Activated naive CD4-positive, alpha-beta T cell treated with anti-CD3 and anti-CD28 coated beads, Interleukin-2, amount 10 ng/mL, durations not matched to agents 7 days and 5 days (primary cell): ENCODE measurements around the gene TRAM2.

Experiments
- CTCF ChIA-PET: fragments of 350-600 bp; sonication (Branson Sonifier 250); formaldehyde crosslinking; loops from one replicate; lab custom pipeline; 2021; ENCODE audit warnings: antibody characterized with exemption; lab: Charles Lee
- DNase-seq: peaks from one replicate; pipeline ENCODE4 v3.0.0-alpha.2; 2020
- H3K27ac Mint-ChIP-seq: one replicate; pipeline ENCODE4 v1.8.0; 2021; ENCODE audit warnings: mild to moderate bottlenecking, moderate library complexity, mixed read lengths
- H3K27me3 Mint-ChIP-seq: one replicate; pipeline ENCODE4 v1.8.0; 2021; ENCODE audit warnings: mild to moderate bottlenecking, mixed read lengths
- H3K36me3 Mint-ChIP-seq: one replicate; pipeline ENCODE4 v1.8.0; 2021; ENCODE audit warnings: mixed read lengths
- H3K4me1 Mint-ChIP-seq: one replicate; pipeline ENCODE4 v1.8.0; 2021; ENCODE audit warnings: mixed read lengths
- H3K4me3 Mint-ChIP-seq: one replicate; pipeline ENCODE4 v1.8.0; 2021; ENCODE audit warnings: mild to moderate bottlenecking, moderate library complexity, mixed read lengths
- H3K9me3 Mint-ChIP-seq: one replicate; pipeline ENCODE4 v1.8.0; 2021; ENCODE audit warnings: mixed read lengths

The TRAM2 gene

GRCh38 chr6:52553158-52553557 lies 23.7 kb downstream of the TRAM2 start:
- DNase-seq: no peak
- H3K27ac Mint-ChIP-seq: no peak overlapping the region
- no peaks in the 10 kb centered on the region for H3K27me3 Mint-ChIP-seq
- no peaks in the 10 kb centered on the region for H3K36me3 Mint-ChIP-seq
- CTCF ChIA-PET: no interaction called here
- no peaks in the 10 kb centered on the region for H3K4me1 Mint-ChIP-seq
- no peak overlapping the region for H3K4me3 Mint-ChIP-seq
- H3K9me3 Mint-ChIP-seq: no peaks in the 10 kb centered on the region

- no peak for DNase-seq
- H3K4me1 Mint-ChIP-seq: no peaks in the 10 kb centered on the region
- H3K27ac Mint-ChIP-seq: no peak overlapping the region
- no peaks in the 10 kb centered on the region for H3K9me3 Mint-ChIP-seq
- no peak overlapping the region for H3K4me3 Mint-ChIP-seq
- no peaks in the 10 kb centered on the region for H3K36me3 Mint-ChIP-seq
- no peaks in the 10 kb centered on the region for H3K27me3 Mint-ChIP-seq
- CTCF ChIA-PET: no interaction called here
These were observed 24.6 kb downstream of the TRAM2 start for GRCh38 chr6:52552278-52552643.

- CTCF ChIA-PET: no interaction called here
- Mint-ChIP-seq H3K9me3 (no peaks in the 10 kb centered on the region), H3K36me3 (no peaks in the 10 kb centered on the region), H3K27ac (no peak overlapping the region), H3K4me1 (no peaks in the 10 kb centered on the region), H3K27me3 (no peaks in the 10 kb centered on the region), H3K4me3 (no peak overlapping the region)
- DNase-seq: no peak
These were observed 25.2 kb downstream of the TRAM2 start for GRCh38 chr6:52551483-52552277.

GRCh38 chr6:52550870-52551269 lies 26.0 kb downstream of the TRAM2 start:
- no peaks in the 10 kb centered on the region for H3K36me3 Mint-ChIP-seq
- H3K4me3 Mint-ChIP-seq: no peak overlapping the region
- DNase-seq: no peak
- H3K9me3 Mint-ChIP-seq: no peaks in the 10 kb centered on the region
- H3K4me1 Mint-ChIP-seq: no peaks in the 10 kb centered on the region
- CTCF ChIA-PET: no interaction called here
- H3K27ac Mint-ChIP-seq: no peak overlapping the region
- no peaks in the 10 kb centered on the region for H3K27me3 Mint-ChIP-seq

GRCh38 chr6:52550014-52550575 lies 26.8 kb downstream of the TRAM2 start:
- H3K4me1 Mint-ChIP-seq: no peaks in the 10 kb centered on the region
- no peaks in the 10 kb centered on the region for H3K9me3 Mint-ChIP-seq
- H3K4me3 Mint-ChIP-seq: no peak overlapping the region
- no peak overlapping the region for H3K27ac Mint-ChIP-seq
- H3K27me3 Mint-ChIP-seq: no peaks in the 10 kb centered on the region
- CTCF ChIA-PET: interaction anchor here (0.6 kb wide), 1 partner anchor 1076 kb away, joined by 3 read pairs; no protein-coding TSS in a partner anchor
- H3K36me3 Mint-ChIP-seq: no peaks in the 10 kb centered on the region
- DNase-seq: no peak

- Mint-ChIP-seq H3K27me3 (no peaks in the 10 kb centered on the region), H3K4me3 (no peak overlapping the region), H3K4me1 (no peaks in the 10 kb centered on the region), H3K27ac (no peak overlapping the region), H3K36me3 (no peaks in the 10 kb centered on the region), H3K9me3 (no peaks in the 10 kb centered on the region)
- CTCF ChIA-PET: interaction anchor here (0.6 to 1.0 kb wide), 2 partner anchors 17 to 1077 kb away, joined by 3 read pairs; no protein-coding TSS in a partner anchor
- DNase-seq: no peak
These were observed 27.4 kb downstream of the TRAM2 start for GRCh38 chr6:52549428-52549827.

GRCh38 chr6:52548999-52549398 lies 27.9 kb downstream of the TRAM2 start:
- CTCF ChIA-PET: interaction anchor here (1.0 kb wide), 1 partner anchor 17 kb away, joined by 3 read pairs; no protein-coding TSS in a partner anchor
- H3K27ac Mint-ChIP-seq: no peak overlapping the region
- no peaks in the 10 kb centered on the region for H3K27me3 Mint-ChIP-seq
- no peak for DNase-seq
- no peak overlapping the region for H3K4me3 Mint-ChIP-seq
- H3K9me3 Mint-ChIP-seq: no peaks in the 10 kb centered on the region
- H3K36me3 Mint-ChIP-seq: no peaks in the 10 kb centered on the region
- H3K4me1 Mint-ChIP-seq: no peaks in the 10 kb centered on the region

- Mint-ChIP-seq H3K4me3 (no peak overlapping the region), H3K36me3 (no peaks in the 10 kb centered on the region), H3K4me1 (no peaks in the 10 kb centered on the region), H3K27ac (no peak overlapping the region), H3K27me3 (no peaks in the 10 kb centered on the region), H3K9me3 (no peaks in the 10 kb centered on the region)
- CTCF ChIA-PET: no interaction called here
- no peak for DNase-seq
These were observed 28.5 kb downstream of the TRAM2 start for GRCh38 chr6:52548353-52548713.

GRCh38 chr6:52547647-52548352 lies 29.1 kb downstream of the TRAM2 start:
- no peak for DNase-seq

GRCh38 chr6:52546678-52547077 lies 30.2 kb downstream of the TRAM2 start:
- no peaks in the 10 kb centered on the region for H3K4me1 Mint-ChIP-seq

More at GRCh38 chr6:52547647-52548352, 29.1 kb downstream of the TRAM2 start:
- Mint-ChIP-seq H3K9me3 (no peaks in the 10 kb centered on the region), H3K4me1 (no peaks in the 10 kb centered on the region), H3K36me3 (no peaks in the 10 kb centered on the region), H3K27ac (no peak overlapping the region), H3K4me3 (no peak overlapping the region), H3K27me3 (no peaks in the 10 kb centered on the region)
- CTCF ChIA-PET: no interaction called here

GRCh38 chr6:52546192-52546591 lies 30.7 kb downstream of the TRAM2 start:
- Mint-ChIP-seq H3K27me3 (no peaks in the 10 kb centered on the region), H3K9me3 (no peaks in the 10 kb centered on the region), H3K4me1 (no peaks in the 10 kb centered on the region), H3K4me3 (no peak overlapping the region), H3K36me3 (no peaks in the 10 kb centered on the region), H3K27ac (no peak overlapping the region)
- CTCF ChIA-PET: no interaction called here
- DNase-seq: no peak

More at GRCh38 chr6:52546678-52547077, 30.2 kb downstream of the TRAM2 start:
- no peak for DNase-seq
- H3K27me3 Mint-ChIP-seq: no peaks in the 10 kb centered on the region
- no peaks in the 10 kb centered on the region for H3K36me3 Mint-ChIP-seq
- H3K9me3 Mint-ChIP-seq: no peaks in the 10 kb centered on the region
- H3K4me3 Mint-ChIP-seq: no peak overlapping the region
- CTCF ChIA-PET: no interaction called here
- H3K27ac Mint-ChIP-seq: no peak overlapping the region

- Mint-ChIP-seq H3K36me3 (no peaks in the 10 kb centered on the region), H3K9me3 (no peaks in the 10 kb centered on the region), H3K4me1 (no peaks in the 10 kb centered on the region), H3K27ac (no peak overlapping the region), H3K27me3 (no peaks in the 10 kb centered on the region), H3K4me3 (no peak overlapping the region)
- no peak for DNase-seq
- CTCF ChIA-PET: interaction anchor here (1.0 kb wide), 1 partner anchor 51 kb away, joined by 3 read pairs; no protein-coding TSS in a partner anchor
These were observed 31.3 kb downstream of the TRAM2 start for GRCh38 chr6:52545406-52546119.

- H3K4me1 Mint-ChIP-seq: no peaks in the 10 kb centered on the region
- CTCF ChIA-PET: interaction anchor here (0.6 to 1.0 kb wide), 2 partner anchors 52 to 95 kb away, joined by 3 read pairs; no protein-coding TSS in a partner anchor
These were observed 32.1 kb downstream of the TRAM2 start for GRCh38 chr6:52544602-52545405.

More at GRCh38 chr6:52544602-52545405, 32.1 kb downstream of the TRAM2 start:
- Mint-ChIP-seq H3K4me3 (no peak overlapping the region), H3K27me3 (no peaks in the 10 kb centered on the region), H3K36me3 (no peaks in the 10 kb centered on the region), H3K9me3 (no peaks in the 10 kb centered on the region), H3K27ac (no peak overlapping the region)
- no peak for DNase-seq
